T-helper 22 cell (primary cell): ENCODE measurements around the gene TNFRSF11A.

Source experiments
- DNase-seq: peaks from one replicate; pipeline ENCODE4 v3.0.0-alpha.2; 2020; ENCODE audit warnings: low read depth

The TNFRSF11A gene

GRCh38 chr18:62384610-62385097 lies 59.5 kb downstream of the TNFRSF11A start:
- no peak for DNase-seq

GRCh38 chr18:62386091-62386490 lies 61.0 kb downstream of the TNFRSF11A start:
- DNase-seq: no peak

GRCh38 chr18:62386601-62387000 lies 61.5 kb downstream of the TNFRSF11A start:
- no peak for DNase-seq

- DNase-seq: no peak
These were observed 62.1 kb downstream of the TNFRSF11A start for GRCh38 chr18:62387257-62387656.

GRCh38 chr18:62388855-62389760 lies 64.0 kb downstream of the TNFRSF11A start:
- DNase-seq: no peak

- DNase-seq: no peak
These were observed 64.8 kb downstream of the TNFRSF11A start for GRCh38 chr18:62389761-62390481.

GRCh38 chr18:62394006-62394763 lies 69.1 kb downstream of the TNFRSF11A start:
- DNase-seq: no peak

- DNase-seq: no peak
These were observed 71.3 kb downstream of the TNFRSF11A start for GRCh38 chr18:62396381-62396780.

- no peak for DNase-seq
These were observed 71.9 kb downstream of the TNFRSF11A start for GRCh38 chr18:62396967-62397366.

GRCh38 chr18:62398291-62398690 lies 73.2 kb downstream of the TNFRSF11A start:
- no peak for DNase-seq

GRCh38 chr18:62399276-62399675 lies 74.2 kb downstream of the TNFRSF11A start:
- DNase-seq: no peak

GRCh38 chr18:62399781-62400308 lies 74.7 kb downstream of the TNFRSF11A start:
- DNase-seq: no peak

- DNase-seq: no peak
These were observed 75.8 kb downstream of the TNFRSF11A start for GRCh38 chr18:62400916-62401315.

- DNase-seq: no peak
These were observed 77.3 kb downstream of the TNFRSF11A start for GRCh38 chr18:62402342-62402948.

- no peak for DNase-seq
These were observed 78.0 kb downstream of the TNFRSF11A start for GRCh38 chr18:62403120-62403519.

GRCh38 chr18:62404881-62405280 lies 79.8 kb downstream of the TNFRSF11A start:
- no peak for DNase-seq

- no peak for DNase-seq
These were observed 82.5 kb downstream of the TNFRSF11A start for GRCh38 chr18:62407660-62408059.

- no peak for DNase-seq
These were observed 84.7 kb downstream of the TNFRSF11A start for GRCh38 chr18:62409821-62410220.

- no peak for DNase-seq
These were observed 87.3 kb downstream of the TNFRSF11A start for GRCh38 chr18:62412231-62412979.

GRCh38 chr18:62413206-62413605 lies 88.1 kb downstream of the TNFRSF11A start:
- DNase-seq: no peak

GRCh38 chr18:62418258-62418657 lies 93.1 kb downstream of the TNFRSF11A start:
- no peak for DNase-seq
